ENCODE measurements around the gene MN1. TPM values are rescaled to one million over a fixed set of nuclear protein-coding genes. Genes with fewer than 3 reads are reported as not detected.
A peak's percentile ranks its signal among the peaks of the same experiment; 100 is the strongest.

MN1 gene
- total RNA-seq, 2 donors from 2014 or later = 0.92 to 2.3 TPM

DNA sequence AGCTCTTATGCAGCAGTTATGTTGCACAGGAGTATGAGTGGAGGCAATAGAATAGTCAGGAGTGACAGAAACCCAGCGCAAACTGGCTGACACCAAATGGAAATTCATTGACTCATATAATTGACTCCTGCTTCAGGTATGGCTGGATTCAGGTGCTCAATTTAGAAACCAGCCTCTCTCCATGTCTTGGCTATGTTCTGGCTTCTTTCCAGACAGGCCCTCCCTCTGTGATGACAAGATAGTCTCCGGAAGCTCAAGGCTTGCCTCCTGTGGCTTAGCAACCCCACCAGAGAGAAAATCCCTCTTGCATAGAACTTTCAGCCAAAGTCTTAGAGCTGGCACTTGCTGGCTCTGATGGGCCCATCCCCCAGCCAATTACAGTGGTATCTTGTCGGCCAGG, 28.1 kb upstream of the MN1 start:
- DNase-seq (no peak), ATAC-seq (no peak)
- intact Hi-C loops (cut with DNase I, micrococcal nuclease) = no loop called here

GRCh38 chr22:27827604-27828587, 26.3 kb upstream of the MN1 start:
- DNase-seq = no peak
- ATAC-seq = no peak
- intact Hi-C loops (cut with DNase I, micrococcal nuclease) = no loop called here

DNA sequence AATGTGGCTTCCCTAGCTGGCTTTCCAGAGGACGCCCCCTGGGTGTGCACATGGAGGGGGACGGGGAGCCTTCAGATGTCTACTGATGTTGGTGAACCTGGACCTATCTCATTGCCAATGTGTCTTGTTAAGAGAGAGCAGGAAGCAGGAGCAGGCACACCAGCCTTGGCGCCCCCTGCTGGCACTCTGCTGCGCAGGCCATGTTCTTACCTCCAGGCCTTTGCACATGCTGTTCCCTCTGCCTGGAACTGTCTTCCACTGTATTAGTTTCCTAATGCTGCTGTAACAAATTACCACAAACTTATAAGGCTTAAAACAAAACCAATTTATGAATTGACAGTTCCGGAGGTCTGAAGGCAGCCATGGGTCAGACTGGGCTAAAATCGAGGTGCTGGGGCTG, 23.6 kb upstream of the MN1 start:
- DNase-seq (no peak), ATAC-seq (no peak)
- intact Hi-C loops (cut with DNase I, micrococcal nuclease) = no loop called here

DNA sequence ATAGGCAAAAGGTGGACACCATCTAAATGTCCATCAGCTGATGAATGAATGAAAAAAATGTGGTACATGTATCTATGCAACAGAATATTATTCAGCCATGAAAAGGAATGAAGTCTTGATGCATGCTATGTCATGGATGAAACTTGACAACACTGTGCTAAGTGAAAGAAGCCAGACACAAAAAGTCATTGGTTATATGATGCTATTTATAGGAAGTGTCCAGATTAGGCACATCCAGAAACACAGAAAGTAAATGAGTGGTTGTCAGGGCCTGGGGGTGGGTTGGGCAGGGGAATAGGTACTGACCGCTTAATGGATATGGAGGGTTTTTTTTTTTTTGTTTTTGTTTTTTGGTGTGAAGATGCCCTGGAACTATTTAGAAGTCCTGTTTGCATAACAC, 21.7 kb upstream of the MN1 start:
- intact Hi-C loops (cut with DNase I, micrococcal nuclease) = no loop called here
- no peak for ATAC-seq

DNA sequence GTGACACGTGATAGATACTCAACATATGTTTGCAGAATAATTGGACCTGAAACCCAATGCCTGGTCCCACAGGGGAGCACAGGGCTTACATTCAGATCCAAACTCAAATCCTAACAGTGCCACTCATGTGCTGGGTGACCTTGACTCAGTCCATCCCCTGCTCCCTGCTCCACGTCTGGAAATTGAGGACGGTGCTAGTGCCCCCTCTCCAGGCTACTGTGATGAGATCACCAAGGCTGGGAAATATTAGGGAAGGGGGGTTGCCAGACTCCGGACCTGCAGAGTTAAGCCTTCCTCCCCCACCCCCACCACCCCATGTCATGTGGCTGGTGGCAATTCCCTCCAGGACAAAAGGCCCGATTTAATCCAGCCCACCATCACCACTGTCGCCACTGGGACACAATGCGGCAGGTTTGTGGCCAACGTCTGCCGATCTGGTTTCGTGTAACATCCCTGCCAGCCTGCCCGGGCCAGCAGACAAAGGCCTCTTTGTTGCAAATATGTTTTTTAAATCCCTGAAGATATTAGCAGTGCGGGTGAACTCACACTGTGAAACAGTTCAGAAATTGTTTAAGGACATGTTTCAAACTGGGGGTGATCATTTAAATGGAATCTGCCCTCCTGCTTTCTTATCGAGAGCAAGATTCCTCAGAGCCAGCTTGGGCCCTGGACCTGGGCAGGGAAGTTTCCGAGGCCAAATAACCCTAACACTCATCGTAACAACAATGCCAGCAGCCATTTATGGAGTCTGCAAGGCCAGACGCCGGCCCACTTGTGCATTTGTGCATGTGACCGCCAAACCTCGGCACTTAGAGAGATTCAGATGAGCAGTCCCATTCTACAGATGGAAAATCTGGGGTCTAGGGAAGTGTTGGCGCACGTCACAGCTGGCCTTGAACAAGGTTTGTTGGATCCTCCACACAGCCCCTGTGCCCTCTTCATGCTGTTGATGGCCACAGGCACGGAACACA, 19.6 kb upstream of the MN1 start:
- DNase-seq (no peak), ATAC-seq (no peak)
- intact Hi-C loops (cut with DNase I, micrococcal nuclease) = no loop called here

More for the DNA sequence above, 21.7 kb upstream of the MN1 start:
- DNase-seq = no peak

GRCh38 chr22:27816552-27816951, 15.0 kb upstream of the MN1 start:
- ATAC-seq (no peak), DNase-seq (no peak)
- intact Hi-C loops (cut with DNase I, micrococcal nuclease) = loop anchor here in 1 of 2 donors (10.0 kb wide), 1 partner anchor 402 kb away; no protein-coding TSS in a partner anchor

GRCh38 chr22:27815826-27816530, 14.4 kb upstream of the MN1 start:
- DNase-seq = no peak
- no peak for ATAC-seq
- intact Hi-C loops (cut with DNase I, micrococcal nuclease) = loop anchor here in 1 of 2 donors (10.0 kb wide), 1 partner anchor 401 kb away; no protein-coding TSS in a partner anchor

- ATAC-seq = no peak
- no peak for DNase-seq
- intact Hi-C loops (cut with DNase I, micrococcal nuclease) = loop anchor here in 1 of 2 donors (10.0 kb wide), 1 partner anchor 400 kb away; no protein-coding TSS in a partner anchor
Measured at GRCh38 chr22:27814993-27815392, 13.4 kb upstream of the MN1 start.

DNA sequence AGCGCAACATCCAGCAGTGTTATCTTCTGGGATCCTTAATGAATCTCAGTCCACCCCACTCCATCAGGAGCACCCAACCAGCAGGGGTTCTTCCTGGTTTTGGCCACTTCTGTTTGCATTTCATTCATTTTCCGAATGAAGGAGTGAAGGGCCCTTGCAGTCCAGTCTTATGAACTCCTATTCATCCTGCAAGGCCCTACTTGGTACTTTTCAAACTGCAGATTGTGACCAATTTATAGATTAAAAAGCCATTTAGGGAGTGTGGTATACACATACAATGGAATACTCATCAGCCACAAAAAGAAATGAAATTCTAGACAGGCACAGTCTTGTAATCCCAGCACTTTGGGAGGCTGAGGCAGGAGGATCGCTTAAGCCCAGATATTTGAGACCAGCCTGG, 10.2 kb upstream of the MN1 start:
- ATAC-seq = no peak
- DNase-seq = no peak
- intact Hi-C loops (cut with DNase I, micrococcal nuclease) = loop anchor here in 1 of 2 donors (10.0 kb wide), 1 partner anchor 397 kb away; no protein-coding TSS in a partner anchor

DNA sequence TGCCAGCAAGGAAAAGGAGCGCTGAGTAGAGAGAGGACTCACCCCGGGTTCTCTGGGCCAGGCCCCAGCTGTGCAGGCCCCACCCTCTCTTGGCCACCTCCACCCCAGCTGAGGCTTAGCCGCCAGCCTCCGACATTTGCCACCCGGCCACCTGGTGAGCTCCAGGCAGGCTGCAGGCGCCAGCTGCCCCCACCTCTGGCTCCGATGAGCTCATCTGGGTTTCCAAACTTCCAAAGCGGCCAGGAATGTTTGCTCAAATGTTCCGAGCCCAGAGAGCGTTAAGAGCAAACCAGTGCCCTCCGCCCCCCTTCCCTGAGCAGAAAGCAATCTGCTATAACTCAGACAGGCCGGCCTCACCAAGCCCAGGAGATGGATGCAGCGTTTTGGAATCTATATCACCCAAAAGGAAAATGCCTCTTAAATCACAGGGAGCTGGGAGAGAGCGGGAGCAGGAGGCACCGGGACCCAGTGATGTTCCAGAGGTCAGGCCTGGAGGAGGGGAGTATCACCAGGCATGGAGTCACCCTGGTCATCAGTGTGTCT, 9.1 kb upstream of the MN1 start:
- DNase-seq = no peak
- intact Hi-C loops (cut with DNase I, micrococcal nuclease) = loop anchor here in 1 of 2 donors (10.0 kb wide), 1 partner anchor 396 kb away; no protein-coding TSS in a partner anchor
- ATAC-seq = peak; percentile 50

GRCh38 chr22:27809700-27810608, 8.4 kb upstream of the MN1 start:
- ATAC-seq (no peak), DNase-seq (no peak)
- intact Hi-C loops (cut with DNase I, micrococcal nuclease) = loop anchor here (5.0 to 10.0 kb wide), 2 partner anchors 395 to 1053 kb away; no protein-coding TSS in a partner anchor

DNA sequence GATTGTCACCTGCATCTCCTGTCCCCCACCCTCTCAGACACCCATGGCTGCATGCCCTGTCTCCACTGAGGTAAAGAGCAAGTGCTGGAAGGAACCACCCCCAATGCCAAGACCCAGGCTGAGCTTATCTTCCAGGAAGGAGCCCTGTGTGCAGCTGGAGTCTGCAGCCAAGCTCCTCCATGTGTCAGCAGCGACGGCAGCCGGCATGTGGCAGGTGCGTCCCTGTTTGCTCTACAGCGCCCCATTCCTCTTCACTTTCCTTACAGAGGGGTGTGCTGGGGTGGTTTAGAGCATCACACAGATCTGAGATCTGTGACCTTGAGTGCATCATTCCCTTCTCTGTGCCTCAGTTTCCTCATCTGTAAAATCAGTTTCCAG, 7.7 kb upstream of the MN1 start:
- ATAC-seq (no peak), DNase-seq (no peak)
- intact Hi-C loops (cut with DNase I, micrococcal nuclease) = loop anchor here in 1 of 2 donors (5.0 kb wide), 1 partner anchor 1052 kb away; no protein-coding TSS in a partner anchor

GRCh38 chr22:27808451-27809225, 7.1 kb upstream of the MN1 start:
- intact Hi-C loops (cut with DNase I, micrococcal nuclease) = loop anchor here in 1 of 2 donors (5.0 kb wide), 1 partner anchor 1051 kb away; no protein-coding TSS in a partner anchor
- DNase-seq = no peak
- no peak for ATAC-seq

GRCh38 chr22:27805841-27806240, 4.3 kb upstream of the MN1 start:
- ATAC-seq (no peak), DNase-seq (no peak)
- intact Hi-C loops (cut with DNase I, micrococcal nuclease) = loop anchor here in 1 of 2 donors (5.0 kb wide), 1 partner anchor 1049 kb away; no protein-coding TSS in a partner anchor

- DNase-seq = peak in 1 of 2 donors; percentile 61
- ATAC-seq = peak; percentile 73
- intact Hi-C loops (cut with DNase I, micrococcal nuclease) = loop anchor here in 1 of 2 donors (5.0 kb wide), 1 partner anchor 1047 kb away; no protein-coding TSS in a partner anchor
Measured at GRCh38 chr22:27804470-27805297, 3.1 kb upstream of the MN1 start.
